ENCODE results near the gene DUSP15. TPM values are rescaled to one million over a fixed set of nuclear protein-coding genes. Genes with fewer than 3 reads are reported as not detected.

The DUSP15 gene
- total and polyA plus RNA-seq, 12 donors: 2.4 to 17.6 (median 6.1) TPM

DNA sequence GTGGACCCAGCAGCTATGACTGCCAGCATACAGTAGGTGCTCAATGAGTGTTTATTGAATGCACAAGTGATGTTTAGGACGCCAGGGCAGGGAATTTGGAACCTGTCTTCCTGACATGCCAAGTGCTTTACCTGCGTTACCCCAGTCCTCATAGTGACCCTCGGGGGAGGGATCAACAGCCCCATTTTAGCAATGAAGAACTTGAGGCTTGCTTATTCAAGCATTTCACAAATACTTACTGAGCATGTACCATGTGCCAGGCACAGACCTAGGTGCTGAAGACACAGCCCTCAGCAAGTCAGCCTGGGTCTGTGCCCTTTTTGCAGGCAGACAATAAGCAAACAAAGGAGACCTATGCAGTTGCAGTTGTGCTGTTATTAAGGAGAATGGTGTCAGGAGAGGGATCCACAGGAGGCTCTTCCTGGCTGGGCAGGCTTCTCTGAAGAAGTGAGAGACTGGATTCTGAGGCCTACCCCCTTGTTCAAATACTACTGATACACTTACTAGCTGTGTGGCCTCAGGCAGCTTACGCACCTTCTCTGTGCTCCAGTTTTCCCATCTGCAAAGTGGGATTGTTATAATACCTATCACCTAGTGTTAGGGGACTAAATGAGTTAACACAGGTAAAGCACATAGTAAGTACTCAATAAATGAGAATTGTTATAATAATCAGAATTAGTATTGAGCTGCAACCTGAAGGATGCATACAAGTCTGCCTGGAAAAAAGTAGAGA lies 39.9 kb upstream of the DUSP15 start:
- no peaks in the 10 kb centered on the region for H3K36me3 ChIP-seq (replicated peaks in 1 of 2)
- no peak overlapping the region for H3K27ac ChIP-seq
- no peak for TF ChIP-seq POLR2A (IDR thresholded peaks at IDR 0.05)
- no peak for TF ChIP-seq CTCF (IDR thresholded peaks at IDR 0.05)
- no peak overlapping the region for H3K4me3 ChIP-seq
- intact Hi-C loops (cut with DNase I): no loop called here
- no peaks in the 10 kb centered on the region for H3K4me1 ChIP-seq (replicated peaks in 1 of 2)
- 80 to 86% (median 84%) methylated on average over 1 to 4 of the region's 4 CpGs for WGBS, 4 donors
- DNase-seq: no peak
- no peaks in the 10 kb centered on the region for H3K9me3 ChIP-seq (replicated peaks in 1 of 3)
- H3K27me3 ChIP-seq: no peaks in the 10 kb centered on the region

GRCh38 chr20:31909253-31910070 lies 39.1 kb upstream of the DUSP15 start:
- no peak overlapping the region for H3K27ac ChIP-seq
- no peaks in the 10 kb centered on the region for H3K9me3 ChIP-seq (replicated peaks in 1 of 3)
- TF ChIP-seq POLR2A (IDR thresholded peaks at IDR 0.05): no peak
- no peak for TF ChIP-seq CTCF (IDR thresholded peaks at IDR 0.05)
- no peak overlapping the region for H3K4me3 ChIP-seq
- no peak for DNase-seq
- no peaks in the 10 kb centered on the region for H3K27me3 ChIP-seq
- H3K36me3 ChIP-seq (replicated peaks in 1 of 2): no peaks in the 10 kb centered on the region
- 89 to 92% (median 91%) methylated on average over 14 to 17 of the region's 17 CpGs for WGBS, 4 donors
- H3K4me1 ChIP-seq (replicated peaks in 1 of 2): no peaks in the 10 kb centered on the region
- intact Hi-C loops (cut with DNase I): no loop called here

- no peak for TF ChIP-seq CTCF (IDR thresholded peaks at IDR 0.05)
- TF ChIP-seq POLR2A (IDR thresholded peaks at IDR 0.05): no peak
- no peaks in the 10 kb centered on the region for H3K36me3 ChIP-seq (replicated peaks in 1 of 2)
- 80 to 84% (median 82%) methylated on average over 8 to 11 of the region's 11 CpGs for WGBS, 4 donors
- H3K9me3 ChIP-seq (replicated peaks in 1 of 3): no peaks in the 10 kb centered on the region
- no peaks in the 10 kb centered on the region for H3K27me3 ChIP-seq
- DNase-seq: no peak
- no peak overlapping the region for H3K27ac ChIP-seq
- H3K4me1 ChIP-seq (replicated peaks in 1 of 2): no peaks in the 10 kb centered on the region
- intact Hi-C loops (cut with DNase I): no loop called here
- H3K4me3 ChIP-seq: no peak overlapping the region
These were observed 38.1 kb upstream of the DUSP15 start for GRCh38 chr20:31908424-31908823.

DNA sequence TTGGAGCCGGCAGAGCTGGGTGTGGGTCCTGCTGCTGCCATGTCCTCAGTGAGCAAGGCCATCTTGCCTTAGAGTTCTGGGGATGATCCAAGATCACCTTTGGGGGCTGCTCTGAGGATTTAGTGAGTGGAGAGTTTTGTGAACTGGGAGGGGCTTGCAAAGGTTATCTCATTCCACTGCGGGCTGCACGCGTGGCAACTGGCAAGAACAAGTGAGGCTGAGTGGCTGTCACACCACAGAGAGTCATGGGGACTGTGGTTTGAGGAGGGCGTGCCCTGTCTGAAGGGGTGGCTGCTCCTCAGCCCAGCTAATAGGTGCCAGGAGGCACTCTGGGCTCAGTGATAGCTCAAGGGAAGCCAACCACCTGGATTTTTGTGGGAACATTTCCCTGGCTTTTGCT lies 37.7 kb upstream of the DUSP15 start:
- TF ChIP-seq CTCF (IDR thresholded peaks at IDR 0.05): no peak
- WGBS, 4 donors: 86 to 88% (median 87%) methylated on average over 5 of the region's 5 CpGs
- intact Hi-C loops (cut with DNase I): no loop called here

More for the DNA sequence above, 37.7 kb upstream of the DUSP15 start:
- DNase-seq: no peak
- no peak overlapping the region for H3K4me3 ChIP-seq
- no peaks in the 10 kb centered on the region for H3K27me3 ChIP-seq
- H3K36me3 ChIP-seq (replicated peaks in 1 of 2): no peaks in the 10 kb centered on the region
- no peaks in the 10 kb centered on the region for H3K4me1 ChIP-seq (replicated peaks in 1 of 2)
- H3K27ac ChIP-seq: no peak overlapping the region
- no peaks in the 10 kb centered on the region for H3K9me3 ChIP-seq (replicated peaks in 1 of 3)

Measured in adrenal gland (tissue), 12 donors.